ENCODE results near the gene LIM2.

LIM2 gene

DNA sequence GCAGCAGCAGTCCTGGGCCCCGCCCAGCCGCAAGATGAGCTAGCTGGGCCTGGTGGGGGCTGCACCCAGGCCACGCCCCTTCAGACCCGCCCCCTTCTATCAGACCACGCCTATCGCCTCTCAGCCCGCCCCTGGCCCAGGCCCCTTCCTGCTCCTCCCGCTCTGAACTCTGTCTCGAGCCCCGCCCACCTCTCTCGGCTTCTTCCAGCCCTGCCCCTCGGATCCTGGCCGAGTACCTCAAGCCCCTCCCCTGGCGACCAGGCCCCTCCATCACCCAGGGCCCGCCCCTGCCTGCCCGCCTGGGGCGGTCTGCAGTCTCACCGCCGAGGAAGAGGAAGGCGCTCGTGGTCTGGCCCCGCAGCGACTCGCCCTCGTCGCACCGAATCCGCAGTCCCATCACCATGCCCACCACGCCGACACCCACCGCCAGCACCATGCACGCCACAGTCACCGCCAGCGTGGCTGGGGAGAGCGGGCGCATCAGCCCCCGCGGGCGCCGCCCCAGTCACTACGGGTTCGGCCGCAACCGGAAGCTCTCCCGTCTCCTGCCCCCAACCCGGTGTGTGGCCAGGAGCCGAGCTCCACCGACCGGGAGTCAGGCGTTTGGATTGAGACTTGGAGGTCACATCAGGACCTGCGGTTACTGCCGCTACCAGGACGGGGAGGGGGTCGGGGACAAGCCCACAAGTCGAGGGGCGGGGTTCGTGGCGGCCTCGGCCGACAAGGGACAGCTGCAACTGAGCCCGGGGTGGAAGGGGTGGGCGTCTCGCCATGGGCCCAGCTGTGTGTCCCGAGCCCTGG, 20.0 kb downstream of the LIM2 start:
- no peaks in the 10 kb centered on the region for H3K36me3 ChIP-seq
- no peaks in the 10 kb centered on the region for H3K27me3 ChIP-seq
- peak; percentile 99 for DNase-seq
- H3K4me1 ChIP-seq = peaks cover 2% of the 10 kb centered on the region; the same call in 1 of the 2 replicates
- H3K4me3 ChIP-seq (ENCODE audit: low read depth, low read length) = peak overlapping the region; percentile 80
- TF ChIP-seq, protein P1, sequence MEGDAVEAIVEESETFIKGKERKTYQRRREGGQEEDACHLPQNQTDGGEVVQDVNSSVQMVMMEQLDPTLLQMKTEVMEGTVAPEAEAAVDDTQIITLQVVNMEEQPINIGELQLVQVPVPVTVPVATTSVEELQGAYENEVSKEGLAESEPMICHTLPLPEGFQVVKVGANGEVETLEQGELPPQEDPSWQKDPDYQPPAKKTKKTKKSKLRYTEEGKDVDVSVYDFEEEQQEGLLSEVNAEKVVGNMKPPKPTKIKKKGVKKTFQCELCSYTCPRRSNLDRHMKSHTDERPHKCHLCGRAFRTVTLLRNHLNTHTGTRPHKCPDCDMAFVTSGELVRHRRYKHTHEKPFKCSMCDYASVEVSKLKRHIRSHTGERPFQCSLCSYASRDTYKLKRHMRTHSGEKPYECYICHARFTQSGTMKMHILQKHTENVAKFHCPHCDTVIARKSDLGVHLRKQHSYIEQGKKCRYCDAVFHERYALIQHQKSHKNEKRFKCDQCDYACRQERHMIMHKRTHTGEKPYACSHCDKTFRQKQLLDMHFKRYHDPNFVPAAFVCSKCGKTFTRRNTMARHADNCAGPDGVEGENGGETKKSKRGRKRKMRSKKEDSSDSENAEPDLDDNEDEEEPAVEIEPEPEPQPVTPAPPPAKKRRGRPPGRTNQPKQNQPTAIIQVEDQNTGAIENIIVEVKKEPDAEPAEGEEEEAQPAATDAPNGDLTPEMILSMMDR (IDR thresholded peaks at IDR 0.05; ENCODE audit: low read depth, low read length) = no peak
- no peaks in the 10 kb centered on the region for H3K9me3 ChIP-seq

DNA sequence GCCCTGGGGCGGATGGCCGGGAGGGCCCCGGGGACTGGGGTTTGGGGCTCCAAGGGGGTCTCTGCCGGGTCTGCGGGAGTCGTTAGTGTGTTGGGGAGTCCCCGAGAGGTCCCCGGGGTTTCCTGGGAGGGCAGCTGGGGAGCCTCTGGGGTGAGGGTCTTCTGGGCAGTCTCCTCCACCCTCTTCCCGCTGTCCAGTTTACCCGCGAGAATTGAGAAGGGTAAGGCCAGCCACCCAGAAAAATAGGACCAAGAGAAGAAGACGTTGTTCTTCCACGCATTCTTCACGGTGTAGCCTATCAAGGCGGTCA, 20.6 kb downstream of the LIM2 start:
- no peak for DNase-seq
- H3K4me3 ChIP-seq (ENCODE audit: low read depth, low read length) = peak overlapping the region; percentile 80
- no peaks in the 10 kb centered on the region for H3K36me3 ChIP-seq
- H3K27me3 ChIP-seq = no peaks in the 10 kb centered on the region
- H3K4me1 ChIP-seq = peaks cover 2% of the 10 kb centered on the region; the same call in 1 of the 2 replicates
- TF ChIP-seq, protein P1 (IDR thresholded peaks at IDR 0.05; ENCODE audit: low read depth, low read length) = no peak
- H3K9me3 ChIP-seq = no peaks in the 10 kb centered on the region

- no peaks in the 10 kb centered on the region for H3K36me3 ChIP-seq
- peak; percentile 99 for DNase-seq
- TF ChIP-seq, protein P1 (IDR thresholded peaks at IDR 0.05; ENCODE audit: low read depth, low read length) = no peak
- H3K4me1 ChIP-seq = peaks cover 2% of the 10 kb centered on the region; the same call in 1 of the 2 replicates
- no peaks in the 10 kb centered on the region for H3K9me3 ChIP-seq
- H3K27me3 ChIP-seq = no peaks in the 10 kb centered on the region
- peak overlapping the region; percentile 81 for H3K4me3 ChIP-seq (ENCODE audit: low read depth, low read length)
These were observed 21.2 kb downstream of the LIM2 start for GRCh38 chr19:51366389-51367254.

GRCh38 chr19:51365965-51366388, 21.8 kb downstream of the LIM2 start, which contains the start of gene ETFB:
ETFB (minus strand) TSS chr19:51366388; CDS start chr19:51366326, 62 bp downstream.
- H3K9me3 ChIP-seq = no peaks in the 10 kb centered on the region
- no peaks in the 10 kb centered on the region for H3K36me3 ChIP-seq
- H3K27me3 ChIP-seq = no peaks in the 10 kb centered on the region
- peak within 1 kb of the TSS; percentile 81 for H3K4me3 ChIP-seq (ENCODE audit: low read depth, low read length)
- TF ChIP-seq, protein P1 (IDR thresholded peaks at IDR 0.05; ENCODE audit: low read depth, low read length) = no peak
- H3K4me1 ChIP-seq = peaks cover 2% of the 10 kb centered on the region; the same call in 1 of the 2 replicates
- DNase-seq = no peak

DNA sequence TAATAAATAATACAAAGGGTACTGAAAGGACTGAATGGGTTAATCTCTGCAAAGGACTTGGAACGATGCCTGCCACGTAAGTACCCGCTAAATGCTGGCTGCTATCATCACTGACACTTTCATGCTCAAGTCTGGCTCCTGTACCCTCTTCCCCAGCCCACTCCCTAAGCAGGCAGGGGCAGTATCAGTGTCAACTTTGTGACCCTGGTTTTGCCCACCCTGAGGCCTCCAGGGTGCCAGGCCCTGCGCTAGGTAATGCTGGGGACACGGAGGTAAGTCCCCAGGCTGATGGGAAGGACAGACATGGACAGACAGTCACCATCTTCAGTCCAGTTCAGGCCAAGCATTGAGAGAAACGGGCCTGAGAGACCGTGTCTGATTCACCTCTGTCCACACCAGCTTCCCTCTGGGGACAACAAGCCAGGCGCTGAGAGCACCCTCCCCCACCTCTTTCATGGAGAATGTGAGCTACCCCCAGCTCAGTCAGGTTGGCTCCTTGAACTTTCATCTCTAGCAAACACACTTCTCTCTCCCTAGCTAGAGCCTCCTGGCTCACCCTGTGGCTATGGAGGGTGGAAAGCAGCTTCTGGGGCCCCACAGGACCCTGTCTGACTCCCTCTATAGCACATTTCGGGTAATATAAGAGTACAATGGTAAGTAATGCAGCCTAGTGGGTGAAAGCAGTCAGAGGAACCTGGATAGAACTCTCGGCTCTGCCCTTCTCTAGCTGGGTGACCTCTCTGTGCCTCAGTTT, 22.4 kb downstream of the LIM2 start:
- Histone ChIP-seq H3K9me3 (no peaks in the 10 kb centered on the region), H3K36me3 (no peaks in the 10 kb centered on the region), H3K4me1 (peaks cover 2% of the 10 kb centered on the region; the same call in 1 of the 2 replicates), H3K27me3 (no peaks in the 10 kb centered on the region), H3K4me3 (ENCODE audit: low read depth, low read length) (peak overlapping the region; percentile 81)
- DNase-seq = peak; percentile 38
- TF ChIP-seq, protein P1 (IDR thresholded peaks at IDR 0.05; ENCODE audit: low read depth, low read length) = 0 out of 2 replicates have a peak, but pooled peaks have one; percentile 11
